Omental fat pad (tissue), 4 donors: ENCODE data around the gene CAPN11. TPM values are rescaled to one million over a fixed set of nuclear protein-coding genes. Genes with fewer than 3 reads are reported as not detected.
A peak's percentile ranks its signal among the peaks of the same experiment; 100 is the strongest.

Source experiments
- ATAC-seq: fragments of 150-250 bp; one replicate; pipeline ENCODE4 v1.9.1; 2016; ENCODE audit warnings: mild to moderate bottlenecking, moderate library complexity; ENCODE audit not compliant: low FRiP score
- DNase-seq: peaks from one replicate; pipeline ENCODE4 v3.0.0-alpha.2; 2019; ENCODE audit warnings: low spot score
- CTCF ChIP-seq, 3 donors: fragments of 450-650 bp; IDR thresholded peaks; one replicate each; pipeline ENCODE4 v1.5.1; 2016 to 2017; ENCODE audit warnings: antibody characterized with exemption in 3 of 3, mild to moderate bottlenecking in 3 of 3, moderate library complexity in 2 of 3
- total RNA-seq, 4 donors: library from RNA; depleted of rRNA; stranded (reverse); fragments of >200 nt; gene quantifications; one replicate each; pipeline ENCODE4 v1.1.0, GENCODE V29; 2016

The CAPN11 gene
- total RNA-seq, 4 donors from 2014 or later, result 0.09 to 8.4 (median 3.3) TPM

GRCh38 chr6:44223319-44224028 is 64.9 kb downstream of the CAPN11 start, which contains the start of gene SLC29A1:
Gene SLC29A1, plus strand, starts transcription at chr6:44223595. Its CDS starts 3,719 bp downstream, at chr6:44227314.
- ATAC-seq (peak; percentile 9), DNase-seq (no peak)
- no peak for TF ChIP-seq CTCF (IDR thresholded peaks at IDR 0.05)

GRCh38 chr6:44224029-44224964 is 65.7 kb downstream of the CAPN11 start:
- no peak for ATAC-seq
- TF ChIP-seq CTCF (IDR thresholded peaks at IDR 0.05), result no peak
- no peak for DNase-seq

- DNase-seq (no peak), ATAC-seq (no peak)
- TF ChIP-seq CTCF (IDR thresholded peaks at IDR 0.05), result no peak
Measured at GRCh38 chr6:44224965-44225305, 66.3 kb downstream of the CAPN11 start.

- no peak for TF ChIP-seq CTCF (IDR thresholded peaks at IDR 0.05)
- DNase-seq (no peak), ATAC-seq (no peak)
Measured at GRCh38 chr6:44225579-44226325, 67.1 kb downstream of the CAPN11 start.

GRCh38 chr6:44226368-44227147 is 67.9 kb downstream of the CAPN11 start:
- DNase-seq, result no peak
- no peak for TF ChIP-seq CTCF (IDR thresholded peaks at IDR 0.05)
- ATAC-seq, result no peak

GRCh38 chr6:44227148-44227793 is 68.7 kb downstream of the CAPN11 start:
- DNase-seq, result no peak
- ATAC-seq, result no peak
- TF ChIP-seq CTCF (IDR thresholded peaks at IDR 0.05), result no peak
